ENCODE data around the gene KCTD10.

The KCTD10 gene, protein sequence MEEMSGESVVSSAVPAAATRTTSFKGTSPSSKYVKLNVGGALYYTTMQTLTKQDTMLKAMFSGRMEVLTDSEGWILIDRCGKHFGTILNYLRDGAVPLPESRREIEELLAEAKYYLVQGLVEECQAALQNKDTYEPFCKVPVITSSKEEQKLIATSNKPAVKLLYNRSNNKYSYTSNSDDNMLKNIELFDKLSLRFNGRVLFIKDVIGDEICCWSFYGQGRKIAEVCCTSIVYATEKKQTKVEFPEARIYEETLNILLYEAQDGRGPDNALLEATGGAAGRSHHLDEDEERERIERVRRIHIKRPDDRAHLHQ

DNA sequence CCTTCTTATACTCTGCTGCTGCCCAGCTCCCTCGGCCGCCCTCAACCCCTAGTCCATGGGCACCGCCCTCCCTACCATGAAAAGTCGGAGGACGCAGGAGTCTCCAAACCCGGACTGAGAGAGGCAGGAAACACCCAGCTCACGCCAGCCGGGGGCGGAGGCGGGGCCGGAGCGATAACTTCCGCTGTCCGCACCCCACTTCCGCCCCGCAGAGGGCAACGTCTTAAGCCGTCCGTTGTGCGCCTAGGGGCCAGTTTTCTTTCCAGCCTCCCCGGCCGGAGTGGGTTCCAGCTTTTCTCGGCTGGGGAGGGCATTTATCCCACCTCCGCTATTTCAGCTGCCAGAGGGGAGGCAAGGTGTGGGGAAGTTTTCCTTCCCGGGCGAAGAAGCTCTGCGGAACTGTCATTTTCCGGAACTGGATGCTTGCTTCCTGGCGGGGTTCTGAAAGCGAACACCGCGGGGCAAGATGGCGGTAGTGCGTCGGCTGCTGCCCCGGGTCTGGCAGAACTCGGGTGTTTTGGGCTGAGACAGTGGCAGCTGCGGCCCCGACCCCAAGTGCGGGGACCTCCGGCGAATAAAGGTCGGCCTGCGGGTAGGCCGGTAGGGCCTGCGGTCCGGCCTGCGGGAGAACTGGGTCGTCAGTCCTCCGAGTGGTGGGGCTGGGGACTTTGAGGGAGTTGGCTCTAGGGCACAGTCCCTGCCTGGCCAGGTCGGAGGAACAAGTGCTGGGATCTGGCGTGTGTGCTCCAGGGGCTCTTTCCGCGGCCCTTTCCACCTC is at the start of gene KCTD10, which contains the start of gene UBE3B:
TSS of gene KCTD10 (minus strand) at position 116 of the 778 bp plus-strand sequence. CDS start at position 78, 38 bp downstream.
TSS of gene UBE3B (plus strand) at position 450 of the 778 bp plus-strand sequence. CDS start 5,918 bp downstream, outside the sequence.
- DNase-seq (ENCODE audit: low spot score) = peak; percentile 97

DNA sequence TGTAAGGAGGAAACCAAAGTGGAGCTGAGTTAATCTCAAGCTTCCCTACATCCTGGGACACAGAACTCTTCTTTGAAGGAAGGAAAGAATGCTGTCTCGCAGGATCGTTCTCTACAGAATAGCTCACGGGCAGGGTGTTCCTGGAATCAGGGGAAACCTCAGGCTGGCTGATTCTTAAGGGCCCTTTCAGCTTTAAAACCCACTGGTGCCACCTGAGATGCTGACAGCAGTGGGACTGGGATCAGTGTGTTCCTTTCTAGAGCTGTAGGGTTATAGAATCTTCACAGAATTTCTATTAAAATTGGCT is 48.1 kb upstream of the KCTD10 start:
- no peak for DNase-seq (ENCODE audit: low spot score)

DNA sequence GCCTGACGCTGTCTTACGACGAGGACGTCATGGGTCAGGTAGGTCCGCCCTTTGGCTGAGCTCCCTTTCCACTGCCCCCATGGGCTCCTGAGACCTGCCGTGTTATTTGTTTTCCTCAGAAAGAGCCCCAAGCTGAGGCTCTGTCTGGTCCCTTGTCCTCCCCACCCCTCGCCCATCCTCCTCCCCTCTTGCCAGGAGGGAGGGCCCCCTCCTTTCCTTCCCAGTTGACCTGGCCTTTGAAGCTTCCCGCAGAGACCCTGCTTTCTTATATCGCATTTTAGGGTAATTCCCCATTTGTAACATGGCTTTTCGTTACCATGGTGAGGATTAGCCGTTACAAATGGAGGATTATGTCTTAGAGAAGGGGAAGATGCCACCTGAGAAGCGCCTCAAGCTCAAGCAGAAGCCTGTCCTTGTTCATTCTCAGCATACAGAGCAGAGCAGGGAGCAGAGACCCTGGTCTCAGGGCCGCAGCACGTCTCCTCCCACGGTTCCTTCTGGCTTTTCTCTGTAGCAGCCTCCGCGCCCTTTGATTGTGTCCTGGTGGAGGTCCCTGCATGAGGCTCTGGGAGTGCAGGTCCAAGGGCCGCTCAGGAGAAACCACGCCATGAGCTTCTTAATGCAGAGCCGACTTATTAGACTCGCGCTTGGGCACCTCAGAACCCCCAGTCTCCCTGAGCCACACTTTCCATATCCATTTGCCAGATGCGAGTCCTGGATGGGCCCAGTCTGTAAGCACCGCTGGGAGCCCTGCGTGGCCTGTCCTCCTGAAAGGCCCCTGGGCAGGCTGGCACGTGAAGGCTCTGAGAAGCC is 47.6 kb upstream of the KCTD10 start:
- peak; percentile 69 for DNase-seq (ENCODE audit: low spot score)

DNA sequence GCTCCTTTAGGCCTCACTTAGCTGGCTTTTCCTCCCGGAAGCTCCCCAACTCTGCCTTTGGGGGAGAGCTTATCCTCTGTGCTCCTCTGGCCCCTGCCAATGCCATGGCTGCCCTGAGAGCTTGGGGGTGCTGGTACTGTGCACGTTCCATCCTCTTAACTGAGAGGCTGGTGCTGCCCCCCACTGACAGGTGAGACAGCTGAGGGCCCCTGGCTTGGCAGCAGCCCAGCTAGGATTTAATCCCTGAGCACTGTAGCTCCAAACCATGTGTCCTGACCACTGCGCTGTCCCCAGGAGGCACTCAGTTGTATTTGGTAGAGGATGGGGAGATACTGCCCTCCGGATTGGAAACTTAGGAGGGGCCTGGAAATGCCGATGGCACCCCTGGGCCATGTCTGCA is 46.4 kb upstream of the KCTD10 start:
- no peak for DNase-seq (ENCODE audit: low spot score)

DNA sequence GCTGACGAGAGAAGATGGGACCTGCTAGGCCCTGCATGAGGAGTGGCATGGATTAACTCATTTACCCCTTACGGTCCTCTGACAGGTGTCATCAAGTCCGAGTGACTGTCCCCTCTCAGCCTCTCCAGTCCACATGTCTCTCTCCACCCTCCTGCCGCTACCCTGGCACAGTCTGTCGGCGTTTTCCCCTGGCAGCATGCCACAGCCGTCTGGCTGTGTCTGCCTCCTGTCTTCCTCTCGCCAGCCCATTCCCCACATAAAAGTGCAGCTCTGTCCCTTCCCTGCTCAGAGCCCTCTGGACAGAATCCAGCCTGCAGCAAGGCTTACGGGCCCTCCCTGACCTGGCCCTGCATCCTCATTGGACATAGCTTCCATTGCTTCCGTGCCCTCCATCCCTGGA is 46.0 kb upstream of the KCTD10 start:
- DNase-seq (ENCODE audit: low spot score) = peak; percentile 60

DNA sequence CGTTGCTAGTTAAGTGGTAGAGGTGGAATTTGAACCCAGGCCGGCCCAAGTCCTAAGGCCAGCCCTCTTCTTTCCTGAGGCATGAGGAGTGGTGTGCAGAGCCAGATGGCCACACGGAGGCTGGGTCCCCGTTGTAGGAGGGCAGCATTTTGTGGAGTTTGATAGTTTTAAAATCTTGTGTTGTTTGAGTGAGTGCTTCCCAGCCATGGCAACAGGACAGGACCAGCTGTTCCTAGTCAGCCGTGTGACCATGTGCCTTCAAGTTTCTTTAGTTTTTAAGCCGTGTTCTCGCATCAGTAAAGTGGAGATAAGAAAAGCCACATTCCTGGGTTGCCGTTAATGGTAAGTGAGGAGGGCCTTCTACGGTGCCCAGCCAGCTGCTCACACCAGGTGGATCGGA is 44.7 kb upstream of the KCTD10 start:
- no peak for DNase-seq (ENCODE audit: low spot score)

DNA sequence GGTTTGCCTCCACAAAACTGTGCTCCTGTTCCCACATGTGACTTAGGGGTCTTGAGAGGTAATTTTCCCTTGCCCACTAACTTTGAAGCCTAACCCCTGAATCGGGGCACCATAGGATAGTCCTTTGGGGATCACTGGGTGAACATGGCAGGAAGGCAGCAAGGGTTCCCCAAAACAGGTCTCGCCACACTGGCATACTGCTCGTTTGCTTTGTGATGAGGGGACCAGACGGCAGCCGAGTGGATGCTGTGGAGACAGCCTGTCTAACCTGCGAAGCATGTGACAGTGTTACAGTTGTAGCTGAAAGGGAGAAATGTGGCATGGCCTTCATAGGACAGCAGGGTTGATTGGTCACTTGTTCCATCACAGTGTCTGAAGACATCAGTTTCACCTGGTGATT is 42.7 kb upstream of the KCTD10 start:
- DNase-seq (ENCODE audit: low spot score) = no peak

DNA sequence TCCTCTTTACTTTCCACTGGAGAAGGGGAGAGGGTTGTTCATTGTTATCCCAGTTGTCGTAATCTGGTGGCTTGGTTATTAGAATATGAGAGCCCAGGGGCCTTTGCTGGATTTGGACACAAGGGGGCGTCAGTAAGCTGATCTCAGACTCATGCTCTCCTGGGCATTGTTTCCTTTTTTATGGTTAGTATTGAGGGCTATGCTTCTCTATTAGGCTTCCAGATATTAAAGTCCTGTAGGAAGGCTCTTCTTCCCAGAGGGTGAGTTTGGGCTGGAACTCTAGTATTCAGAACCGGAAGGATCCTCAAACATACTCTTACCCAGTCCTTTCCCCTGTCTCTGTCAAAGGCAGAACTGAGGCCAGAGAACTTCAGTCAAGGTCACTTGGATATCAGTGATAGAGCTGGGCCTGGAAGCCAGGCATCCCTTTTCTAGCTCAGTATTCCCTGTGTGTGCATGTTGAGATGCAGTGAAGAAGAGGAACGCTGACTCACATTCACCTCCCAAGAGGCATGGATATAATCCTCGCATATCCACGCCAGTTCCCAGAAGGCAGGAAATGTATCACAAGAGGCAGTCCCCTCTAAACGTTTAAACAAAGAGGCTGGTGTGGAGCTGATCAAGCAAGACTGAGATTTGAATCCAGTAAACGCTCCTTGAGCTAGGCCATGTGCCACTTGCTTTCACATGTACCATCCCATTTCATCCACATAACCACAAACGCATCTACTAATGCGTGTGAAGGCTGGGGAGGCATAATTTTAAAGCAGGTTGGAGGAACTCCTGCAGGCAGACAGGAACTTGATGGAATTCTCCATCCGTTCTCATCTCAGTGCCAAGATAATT is 41.9 kb upstream of the KCTD10 start:
- peak; percentile 77 for DNase-seq (ENCODE audit: low spot score)

DNA sequence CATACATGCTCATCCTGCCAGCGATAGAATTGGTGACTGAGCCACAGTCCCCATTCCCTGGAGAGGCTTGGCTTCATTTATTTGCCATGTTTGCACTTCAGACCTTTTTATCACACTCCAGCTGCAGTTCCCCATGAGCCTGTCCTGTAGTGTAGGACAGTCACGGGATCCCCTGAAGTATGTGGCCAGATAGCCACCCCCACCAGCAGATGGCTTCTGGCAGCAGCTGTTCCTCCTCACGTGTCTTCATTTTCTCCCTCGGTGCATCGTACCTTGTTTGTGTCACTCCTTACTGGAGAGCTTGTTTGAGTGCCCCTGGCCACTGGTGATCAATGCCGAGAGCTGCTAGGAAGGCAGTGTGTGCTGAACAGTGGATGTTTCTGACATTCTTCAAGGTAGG is 40.5 kb upstream of the KCTD10 start:
- DNase-seq (ENCODE audit: low spot score) = no peak

DNA sequence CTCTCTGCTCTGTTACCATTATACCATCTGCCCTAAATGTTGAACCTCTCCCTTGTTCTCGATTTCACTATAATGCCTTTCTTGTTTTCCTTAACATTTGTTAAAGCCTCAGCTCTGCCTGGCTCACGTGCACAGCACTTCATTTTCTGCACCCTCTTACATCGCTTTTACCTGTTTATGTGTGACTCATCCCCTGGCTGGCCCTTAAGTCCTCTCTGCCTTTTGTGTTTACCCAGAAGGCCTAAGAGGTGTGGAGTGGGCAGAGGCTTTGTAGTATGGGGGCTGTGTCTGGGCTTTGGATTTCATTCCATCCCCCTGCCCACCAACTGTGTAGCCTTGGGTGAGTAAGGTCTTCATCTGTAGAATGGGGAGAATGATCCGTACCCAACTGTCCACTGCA is 36.9 kb upstream of the KCTD10 start:
- DNase-seq (ENCODE audit: low spot score) = no peak

DNA sequence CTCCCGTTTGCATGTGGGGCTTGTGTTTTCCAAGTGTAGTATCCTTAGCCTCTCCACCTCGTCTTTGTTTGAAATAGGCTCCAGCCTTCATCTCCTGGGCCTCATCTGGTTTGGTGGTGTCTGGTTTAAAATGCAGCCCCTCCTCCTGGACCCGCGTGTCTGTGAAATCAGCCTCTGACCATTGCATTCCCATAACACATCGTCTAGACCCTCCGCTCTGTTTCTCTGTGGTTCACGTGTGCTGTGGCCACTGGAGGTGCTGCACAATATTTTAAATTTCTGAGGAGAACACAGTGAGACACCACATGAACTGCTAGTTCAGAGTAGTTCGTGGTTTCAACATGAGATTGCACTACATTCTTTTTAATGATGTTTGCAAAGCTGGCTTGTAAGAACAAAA is 36.0 kb upstream of the KCTD10 start:
- DNase-seq (ENCODE audit: low spot score) = no peak

DNA sequence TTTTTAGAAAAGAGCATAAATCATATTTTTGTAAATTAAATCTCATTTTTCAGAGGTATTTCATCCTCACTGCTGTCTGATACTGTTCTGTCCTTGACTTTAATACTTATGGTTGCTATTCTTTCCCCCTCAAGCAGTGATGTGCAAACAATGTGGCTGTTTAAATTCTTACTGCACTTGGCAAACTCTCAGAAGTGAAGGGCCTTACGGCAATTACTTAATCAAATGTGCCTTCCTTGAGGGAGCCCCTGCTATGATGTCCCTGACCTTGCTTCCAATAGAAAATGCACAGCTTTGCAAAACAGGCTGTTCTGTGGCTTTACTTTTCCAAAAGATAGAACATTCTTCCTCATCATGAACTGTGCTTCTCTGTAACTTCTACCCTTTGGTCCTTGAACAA is 35.5 kb upstream of the KCTD10 start:
- DNase-seq (ENCODE audit: low spot score) = no peak

DNA sequence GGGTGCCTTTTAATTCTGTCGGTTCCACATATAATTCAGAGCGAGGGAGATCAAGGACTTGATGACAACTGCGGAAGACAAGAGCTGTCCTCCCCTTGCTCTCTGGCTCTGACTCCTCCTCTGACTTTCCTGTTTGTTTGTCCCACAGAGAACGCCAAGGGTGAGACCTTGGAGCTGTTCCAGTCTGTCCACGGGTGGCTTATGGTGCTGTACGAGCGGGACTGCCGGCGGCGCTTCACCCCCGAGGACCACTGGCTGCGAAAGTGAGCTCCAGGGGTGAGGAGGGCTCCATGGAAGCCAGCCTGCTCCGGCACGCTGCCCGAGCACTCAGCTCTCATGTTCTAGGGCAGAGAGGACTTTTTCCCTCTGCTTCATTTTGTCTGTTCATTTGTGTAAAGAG is 33.1 kb upstream of the KCTD10 start:
- DNase-seq (ENCODE audit: low spot score) = no peak

DNA sequence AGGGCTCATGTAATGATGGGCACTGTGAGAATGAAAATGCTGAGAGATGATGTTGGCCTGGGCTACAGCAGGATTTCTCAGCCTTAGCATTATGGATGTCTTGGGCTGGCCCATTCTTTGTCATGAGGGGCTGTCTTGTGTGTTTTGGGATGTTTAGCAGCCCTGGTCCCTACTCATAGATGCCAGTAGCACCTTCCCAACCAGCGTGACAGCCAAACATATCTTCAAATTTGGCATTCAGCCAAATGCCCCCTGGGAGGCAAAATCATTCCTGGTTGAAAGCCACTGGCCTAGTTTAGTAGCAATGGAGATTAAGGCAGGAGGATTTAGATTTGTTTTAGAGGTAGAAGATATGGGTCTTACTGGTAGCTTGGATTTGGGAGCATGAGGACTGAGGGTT is 27.0 kb upstream of the KCTD10 start:
- DNase-seq (ENCODE audit: low spot score) = no peak

DNA sequence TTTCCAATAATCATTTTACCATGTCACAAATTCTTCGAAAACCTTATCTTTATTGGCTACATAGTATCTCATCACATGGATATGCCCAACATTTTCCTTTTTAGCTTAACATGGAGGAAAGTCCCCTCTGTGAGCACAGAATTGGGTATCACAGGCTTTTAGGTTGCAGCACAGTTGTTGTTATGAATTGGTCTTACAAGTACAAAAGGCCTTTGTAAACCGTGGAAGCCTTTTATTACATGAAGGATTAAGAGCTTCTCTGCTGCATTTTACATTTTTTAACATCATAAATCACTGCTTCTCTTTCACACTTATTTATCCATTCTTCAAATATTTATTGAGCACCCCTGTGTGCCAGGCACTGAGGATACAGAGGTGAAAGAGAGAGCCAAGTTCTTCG is 26.5 kb upstream of the KCTD10 start:
- DNase-seq (ENCODE audit: low spot score) = no peak

DNA sequence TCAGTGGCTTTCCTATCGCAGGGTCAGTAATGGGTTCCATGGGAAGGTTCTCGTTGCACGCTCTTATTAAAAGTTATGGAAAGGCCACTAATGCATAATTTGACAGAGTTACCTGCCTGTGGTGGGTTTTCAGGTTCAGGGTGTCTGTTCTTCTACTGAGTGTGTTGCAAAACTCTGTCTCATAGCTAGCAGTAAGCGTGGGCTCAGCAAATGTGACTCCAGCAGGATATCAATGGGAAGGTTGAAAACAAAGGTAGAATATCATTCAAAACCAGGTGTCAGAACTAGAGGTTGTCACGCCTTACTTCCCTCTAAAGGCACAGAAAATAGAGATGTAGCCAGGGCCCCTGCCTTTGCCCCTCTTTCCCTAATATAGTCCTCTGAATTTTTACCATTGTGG is 25.2 kb upstream of the KCTD10 start:
- DNase-seq (ENCODE audit: low spot score) = no peak

DNA sequence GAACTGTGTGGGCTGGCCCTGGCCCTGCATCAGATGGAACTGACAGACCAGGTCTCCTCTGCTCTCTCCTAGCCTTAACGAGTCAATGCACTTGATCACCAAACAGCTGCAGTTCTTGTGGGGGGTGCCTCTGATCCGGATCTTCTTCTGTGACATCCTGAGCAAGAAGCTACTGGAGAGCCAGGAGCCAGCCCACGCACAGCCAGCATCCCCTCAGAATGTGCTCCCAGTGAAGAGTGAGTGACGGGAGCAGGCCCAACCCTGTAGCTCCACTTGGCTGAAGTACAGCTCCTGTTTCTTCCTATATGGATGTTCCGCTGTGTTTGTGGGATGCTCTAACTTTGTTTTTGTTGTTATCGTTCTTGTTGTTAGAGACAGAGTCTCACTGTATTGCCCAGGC is 24.2 kb upstream of the KCTD10 start:
- no peak for DNase-seq (ENCODE audit: low spot score)

DNA sequence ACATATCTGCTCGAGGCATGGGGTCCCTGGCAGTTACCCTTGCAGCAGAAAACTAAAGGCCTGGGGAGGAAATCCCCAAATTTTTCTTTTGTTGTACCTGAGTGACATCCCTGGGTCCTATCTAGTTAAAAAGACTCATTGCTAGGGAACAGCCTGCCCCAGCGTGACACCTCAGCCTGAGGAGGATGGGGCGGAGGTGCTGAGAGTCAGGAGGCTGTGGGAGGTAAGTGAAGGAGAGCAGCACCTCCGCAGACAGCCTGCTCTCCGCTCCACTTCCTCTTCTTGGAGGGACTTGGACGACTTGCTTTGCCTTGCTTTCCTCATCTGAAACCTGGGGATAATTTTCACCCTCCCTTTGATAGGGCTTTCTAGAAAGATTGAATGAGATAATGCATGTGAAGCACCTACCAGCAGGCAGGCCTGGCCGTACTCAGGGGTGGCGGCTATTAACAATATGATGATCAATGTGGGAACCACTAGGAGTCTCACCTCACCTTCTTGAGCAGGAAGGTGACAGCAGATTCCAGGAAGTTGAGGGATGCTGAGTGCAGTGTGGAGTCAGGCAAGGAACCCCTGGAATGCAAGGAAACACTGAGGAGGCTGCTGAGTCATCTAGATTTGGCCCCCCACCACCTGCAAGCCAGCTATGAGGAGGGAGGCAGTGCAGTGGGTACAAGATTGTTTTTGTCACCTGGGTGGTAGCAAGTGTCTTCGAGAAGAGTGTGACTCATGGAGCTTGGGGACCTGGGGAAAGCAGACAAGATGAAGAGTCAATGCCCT is 23.5 kb upstream of the KCTD10 start:
- DNase-seq (ENCODE audit: low spot score) = no peak

DNA sequence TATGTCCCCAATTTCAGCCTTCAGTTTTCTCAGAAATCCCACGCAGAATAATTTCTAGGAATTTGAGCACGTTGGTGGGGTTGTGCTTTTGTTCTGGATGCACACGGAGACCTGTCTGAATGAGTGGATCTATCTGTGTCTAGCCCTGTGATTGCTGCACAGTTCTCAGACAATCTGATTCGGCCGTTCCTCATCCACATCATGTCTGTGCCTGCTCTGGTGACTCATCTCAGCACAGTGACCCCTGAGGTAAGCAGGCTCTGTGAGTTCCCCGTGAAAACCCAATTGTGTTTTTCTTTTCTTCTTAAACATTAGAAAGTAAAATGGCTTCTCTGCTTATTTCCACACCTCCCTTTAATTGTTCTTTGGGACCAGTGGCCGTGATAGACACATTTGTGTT is 20.6 kb upstream of the KCTD10 start:
- DNase-seq (ENCODE audit: low spot score) = no peak

DNA sequence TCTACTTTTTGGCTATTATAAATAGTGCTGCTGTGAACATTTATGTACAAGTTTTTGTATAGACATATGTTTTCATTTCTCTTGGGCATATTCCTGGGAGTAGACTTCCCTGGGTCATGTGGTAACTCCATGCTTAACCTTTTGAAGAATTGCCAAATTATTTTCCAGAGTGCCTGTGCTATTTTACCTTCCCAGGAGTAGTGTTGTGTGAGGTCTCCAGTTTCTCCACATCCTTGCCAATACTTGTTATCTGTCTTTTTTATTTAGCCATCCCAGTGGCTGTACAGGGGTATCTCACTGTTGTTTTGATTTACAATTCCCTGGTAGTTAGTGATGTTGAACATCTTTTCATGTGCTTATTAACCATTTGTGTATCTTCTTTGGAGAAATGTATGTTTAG is 19.2 kb upstream of the KCTD10 start:
- DNase-seq (ENCODE audit: low spot score) = no peak

DNA sequence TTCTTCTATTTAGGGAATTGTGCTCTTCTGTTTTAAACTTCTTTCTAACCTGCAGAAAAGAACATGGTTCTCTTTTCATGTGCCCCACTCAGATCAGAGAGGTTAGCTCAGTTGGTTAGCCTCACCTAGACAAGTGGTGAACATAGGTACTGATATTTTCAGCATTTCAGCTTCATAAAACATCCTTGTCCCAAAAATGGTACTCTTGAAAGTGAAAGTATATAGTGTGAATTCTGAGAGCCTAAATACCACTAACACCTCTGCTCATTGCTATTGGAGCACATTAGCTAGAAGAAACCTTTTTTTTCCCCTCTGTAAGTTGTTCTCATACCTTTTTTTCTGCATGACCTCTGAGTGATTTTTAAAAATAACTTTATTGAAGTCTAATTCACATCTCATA is 17.9 kb upstream of the KCTD10 start:
- no peak for DNase-seq (ENCODE audit: low spot score)

Data from D341Med (cell line).